HG03103 (cell line): ENCODE measurements around the gene HSPB9.

Experiments
- ATAC-seq: cut with Tn5 transposase; IDR thresholded peaks from one replicate; pipeline ENCODE4 v1.9.1; 2021; ENCODE audit warnings: low read depth; ENCODE audit not compliant: unreplicated experiment

Gene HSPB9

GRCh38 chr17:42122371-42123303, at the start of gene HSPB9:
TSS of gene HSPB9 (plus strand) at chr17:42122804. CDS start at chr17:42122851, 47 bp downstream.
- ATAC-seq: no peak

GRCh38 chr17:42075789-42076188, 46.8 kb upstream of the HSPB9 start:
- no peak for ATAC-seq

- no peak for ATAC-seq
These were observed 45.6 kb upstream of the HSPB9 start for GRCh38 chr17:42076797-42077559.

- no peak for ATAC-seq
These were observed 44.8 kb upstream of the HSPB9 start for GRCh38 chr17:42077755-42078154.

GRCh38 chr17:42078396-42079043, 44.1 kb upstream of the HSPB9 start:
- ATAC-seq: no peak

GRCh38 chr17:42079541-42079940, 43.1 kb upstream of the HSPB9 start:
- no peak for ATAC-seq

- ATAC-seq: no peak
These were observed 41.0 kb upstream of the HSPB9 start for GRCh38 chr17:42081516-42082129.

- no peak for ATAC-seq
These were observed 35.4 kb upstream of the HSPB9 start for GRCh38 chr17:42087042-42087701.

GRCh38 chr17:42087736-42088705, 34.6 kb upstream of the HSPB9 start:
- ATAC-seq: no peak

- ATAC-seq: no peak
These were observed 33.9 kb upstream of the HSPB9 start for GRCh38 chr17:42088736-42089135.

GRCh38 chr17:42090964-42091790, 31.4 kb upstream of the HSPB9 start:
- no peak for ATAC-seq

GRCh38 chr17:42092939-42093338, 29.7 kb upstream of the HSPB9 start:
- no peak for ATAC-seq

GRCh38 chr17:42094375-42095069, 28.1 kb upstream of the HSPB9 start:
- no peak for ATAC-seq

- ATAC-seq: no peak
These were observed 26.1 kb upstream of the HSPB9 start for GRCh38 chr17:42096360-42097111.

GRCh38 chr17:42097691-42098631, 24.6 kb upstream of the HSPB9 start, which contains the start of gene ZNF385C:
TSS of gene ZNF385C (minus strand) at chr17:42098473. CDS start at chr17:42063056, 35,417 bp downstream.
- ATAC-seq: no peak
